ENCODE measurements around the gene SPATA2.
"Not testable (repeated sequence)": the region's sequence is repeated elsewhere in the genome, so short reads cannot be mapped to it uniquely, and the experiment has no call there.

Gene SPATA2

DNA sequence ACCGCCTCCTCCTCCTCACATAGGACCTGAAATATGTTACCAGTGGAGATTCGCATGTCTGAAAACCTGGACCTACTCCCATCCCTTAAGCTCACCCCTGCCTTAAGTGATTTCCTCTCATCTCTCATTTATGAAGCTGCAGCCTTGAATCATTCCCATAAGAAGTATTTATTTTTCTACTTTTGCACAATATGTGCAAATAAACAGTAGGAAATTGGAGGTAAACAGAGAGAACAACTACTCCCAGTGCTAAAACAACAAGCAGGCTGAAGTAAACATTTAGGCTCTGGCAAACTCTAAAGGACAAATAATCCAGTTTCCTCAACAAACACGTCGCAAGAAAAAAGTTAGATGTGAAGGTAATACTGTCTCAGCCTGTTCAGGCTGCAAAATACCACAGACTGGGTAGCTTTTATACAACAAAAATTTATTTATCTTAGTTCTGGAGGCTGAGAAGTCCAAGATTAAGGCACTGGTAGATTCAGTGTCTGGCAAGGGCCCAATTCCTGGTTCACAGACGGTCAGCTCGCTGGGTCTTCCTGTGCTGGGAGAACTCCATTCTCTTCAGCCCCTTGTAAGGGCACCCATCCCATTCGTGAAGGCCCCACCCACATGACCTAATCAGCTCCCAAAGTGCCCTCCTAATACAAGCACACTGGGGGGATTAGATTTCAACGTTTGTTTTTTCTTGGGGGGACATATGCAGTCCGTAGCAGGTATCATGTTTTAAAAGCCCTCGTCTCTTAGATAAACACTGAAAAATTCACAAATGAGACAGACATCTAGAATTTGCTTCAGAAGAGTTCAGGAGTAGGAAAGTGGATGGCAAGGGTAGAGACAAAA lies 15.6 kb downstream of the SPATA2 start:
- peak; percentile 24 for DNase-seq

DNA sequence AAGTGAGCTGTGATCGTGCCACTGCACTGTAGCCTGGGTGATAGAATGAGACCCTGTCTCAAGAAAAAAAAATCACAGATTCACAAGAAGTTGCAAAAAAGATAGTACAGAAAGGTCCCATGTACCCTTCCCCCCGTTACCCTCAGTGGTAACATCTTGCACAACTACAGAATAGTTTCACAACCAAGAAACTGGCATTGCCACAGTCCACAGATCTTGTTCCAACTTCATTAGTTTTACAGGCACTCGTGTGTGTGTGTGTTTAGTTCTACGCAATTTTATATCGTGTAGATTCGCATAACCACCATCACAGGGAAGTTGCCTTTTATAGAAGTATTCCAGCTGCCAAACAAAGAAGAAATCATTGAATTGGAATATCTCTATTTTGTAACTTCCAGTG lies 19.1 kb downstream of the SPATA2 start:
- DNase-seq, result no peak

DNA sequence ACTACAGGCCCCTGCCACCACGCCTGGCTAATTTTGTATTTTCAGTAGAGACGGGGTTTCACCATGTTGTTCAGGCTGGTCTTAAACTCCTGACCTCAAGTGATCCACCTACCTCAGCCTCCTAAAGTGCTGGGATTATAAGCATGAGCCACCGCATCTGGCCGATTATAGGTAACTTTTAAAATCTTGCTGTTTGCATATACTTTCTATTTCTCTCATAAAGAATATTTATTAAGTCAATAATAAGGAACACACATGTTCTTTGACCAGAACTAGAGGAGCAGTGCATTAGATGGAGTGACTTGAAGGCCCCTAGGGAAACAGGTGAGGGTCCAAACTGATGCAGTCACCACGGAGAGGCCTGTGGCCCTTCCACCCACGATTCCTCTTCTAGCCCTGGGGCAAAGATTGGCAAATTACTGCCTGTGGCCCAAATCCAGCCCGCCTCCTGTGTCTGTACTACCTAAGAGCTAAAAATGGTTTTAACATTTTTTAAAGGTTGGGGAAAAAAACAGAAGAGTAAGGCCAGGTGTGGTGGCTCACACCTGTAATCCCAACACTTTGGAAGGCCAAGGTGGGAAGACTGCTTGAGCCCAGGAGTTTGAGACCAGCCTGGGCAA lies 19.7 kb downstream of the SPATA2 start:
- DNase-seq, result not testable (repeated sequence)

DNA sequence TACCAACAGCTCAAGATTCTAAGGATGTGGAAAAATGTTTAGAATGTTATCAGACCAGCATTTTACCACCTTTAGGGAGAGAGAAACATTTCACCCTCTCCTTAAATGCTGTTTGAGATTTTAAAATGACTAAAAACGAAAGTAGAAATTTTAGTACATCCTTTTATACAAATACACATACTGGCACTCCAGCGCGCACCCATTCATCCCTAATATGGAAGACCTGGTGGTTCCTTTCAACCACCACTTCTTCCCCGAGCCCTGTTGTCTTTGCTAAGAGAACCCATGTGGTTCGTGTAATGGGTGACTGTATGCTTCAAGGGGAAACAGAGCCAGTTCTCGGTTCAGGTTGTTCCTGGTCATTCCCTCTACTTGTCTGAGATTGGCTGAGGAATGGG lies 21.3 kb downstream of the SPATA2 start:
- DNase-seq, result no peak

DNA sequence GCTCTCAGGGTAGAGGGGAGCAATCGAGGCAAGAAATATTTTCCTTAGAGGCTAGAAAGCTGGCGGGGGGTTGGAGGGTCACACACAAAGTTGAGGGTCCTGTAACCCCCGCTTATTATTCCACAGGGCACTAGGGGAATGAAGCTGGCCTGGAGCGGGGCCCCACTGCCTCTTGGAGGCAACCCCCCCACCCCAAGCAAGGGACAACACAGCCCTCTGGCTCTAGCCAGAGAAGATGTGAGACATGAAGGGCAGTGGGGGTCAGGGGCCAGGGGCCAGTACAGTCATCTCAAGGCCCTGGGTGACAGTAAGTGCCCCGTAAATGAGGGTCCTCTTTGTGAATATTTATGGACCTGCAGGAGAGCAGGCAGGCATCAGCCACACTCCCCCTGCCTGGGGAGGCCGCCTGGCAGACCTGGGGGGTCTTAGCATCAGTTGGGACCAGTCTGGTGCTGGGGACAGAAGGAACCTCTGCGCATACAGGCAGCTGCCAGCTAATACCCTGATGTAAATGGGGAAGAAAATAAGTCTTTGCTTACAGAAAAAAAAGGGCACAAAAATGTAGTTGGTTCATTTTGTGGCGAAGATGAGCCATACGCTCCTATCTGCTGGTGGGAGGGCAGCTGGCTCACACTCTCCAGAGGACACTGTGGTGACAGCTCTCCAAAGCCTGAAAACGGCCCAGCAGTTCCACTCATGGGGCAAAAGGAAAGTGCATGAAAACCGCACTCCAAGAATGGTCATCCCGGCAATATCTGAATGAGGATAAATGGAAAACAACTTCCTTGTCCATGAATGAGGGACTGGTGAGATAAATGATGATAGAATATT lies 21.9 kb downstream of the SPATA2 start:
- no peak for DNase-seq

DNA sequence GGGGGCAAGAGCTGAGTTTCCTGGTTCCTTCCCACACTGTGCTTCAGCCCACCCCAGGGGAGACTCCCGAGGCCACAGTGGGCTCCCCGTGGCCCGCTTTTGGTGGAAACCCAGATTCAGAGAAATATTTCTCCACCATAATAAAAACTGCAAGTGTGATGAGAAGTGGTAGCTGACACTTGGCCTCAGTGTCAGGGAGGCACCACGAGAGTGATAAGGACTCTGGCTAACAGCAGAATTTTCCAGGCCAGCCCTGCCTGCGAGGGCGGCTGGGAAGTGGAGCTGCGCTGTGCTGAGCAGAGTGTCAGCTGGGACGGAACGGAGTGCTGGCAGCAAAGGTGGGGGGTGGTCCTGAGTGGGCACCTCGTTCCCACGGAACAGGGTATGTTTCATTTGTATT lies 22.5 kb downstream of the SPATA2 start:
- DNase-seq, result no peak

DNA sequence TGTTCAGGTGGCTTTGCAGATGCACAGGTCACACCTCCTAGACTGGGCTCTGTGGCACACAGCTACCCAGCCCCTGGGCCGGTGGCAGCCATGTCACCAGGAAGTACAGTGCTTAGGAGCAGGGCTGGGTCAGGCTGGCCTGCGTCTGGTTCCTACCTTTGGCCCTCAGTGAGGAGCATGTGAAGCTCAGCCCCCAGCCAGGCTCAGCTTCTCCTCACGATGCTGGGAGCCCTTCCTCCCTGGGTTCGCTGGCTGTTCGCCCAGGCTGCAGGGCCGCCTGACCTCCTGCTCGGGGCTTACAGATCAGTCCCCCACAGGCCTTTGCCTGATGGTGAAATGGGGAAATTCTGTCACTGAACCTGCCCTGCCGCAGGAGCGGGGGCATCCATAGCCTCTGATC lies 23.1 kb downstream of the SPATA2 start:
- no peak for DNase-seq

DNA sequence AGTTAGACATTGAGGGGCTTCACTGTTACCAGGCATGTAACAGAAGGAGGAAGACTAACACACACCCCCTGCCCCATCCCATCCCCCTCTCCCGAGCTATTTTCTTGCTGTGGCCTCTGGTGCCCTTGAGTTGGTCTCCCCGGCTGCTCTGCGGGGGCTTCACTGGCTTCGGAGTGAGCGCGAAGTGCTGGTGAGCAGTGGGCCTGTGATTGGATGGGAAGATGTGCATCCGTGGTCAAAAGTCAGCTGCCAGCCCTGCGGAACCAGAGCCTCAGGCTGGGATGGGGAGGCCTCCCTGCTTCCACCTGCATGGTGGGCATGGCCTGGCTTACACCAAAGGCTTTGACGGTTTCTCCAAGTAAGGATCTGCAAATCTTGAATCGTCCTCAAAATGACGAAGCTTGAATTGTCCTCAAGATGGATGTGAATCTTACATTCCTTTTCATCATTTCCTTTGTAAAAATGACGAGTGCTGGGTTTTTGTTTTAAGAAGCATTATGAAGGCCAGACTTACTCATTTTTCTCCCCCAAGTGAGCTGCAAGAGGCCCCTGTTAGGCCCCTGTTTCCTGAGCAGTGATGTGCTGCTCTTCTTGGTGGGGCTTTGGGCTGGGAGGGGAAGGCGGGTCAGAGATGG lies 23.7 kb downstream of the SPATA2 start:
- DNase-seq, result no peak

DNA sequence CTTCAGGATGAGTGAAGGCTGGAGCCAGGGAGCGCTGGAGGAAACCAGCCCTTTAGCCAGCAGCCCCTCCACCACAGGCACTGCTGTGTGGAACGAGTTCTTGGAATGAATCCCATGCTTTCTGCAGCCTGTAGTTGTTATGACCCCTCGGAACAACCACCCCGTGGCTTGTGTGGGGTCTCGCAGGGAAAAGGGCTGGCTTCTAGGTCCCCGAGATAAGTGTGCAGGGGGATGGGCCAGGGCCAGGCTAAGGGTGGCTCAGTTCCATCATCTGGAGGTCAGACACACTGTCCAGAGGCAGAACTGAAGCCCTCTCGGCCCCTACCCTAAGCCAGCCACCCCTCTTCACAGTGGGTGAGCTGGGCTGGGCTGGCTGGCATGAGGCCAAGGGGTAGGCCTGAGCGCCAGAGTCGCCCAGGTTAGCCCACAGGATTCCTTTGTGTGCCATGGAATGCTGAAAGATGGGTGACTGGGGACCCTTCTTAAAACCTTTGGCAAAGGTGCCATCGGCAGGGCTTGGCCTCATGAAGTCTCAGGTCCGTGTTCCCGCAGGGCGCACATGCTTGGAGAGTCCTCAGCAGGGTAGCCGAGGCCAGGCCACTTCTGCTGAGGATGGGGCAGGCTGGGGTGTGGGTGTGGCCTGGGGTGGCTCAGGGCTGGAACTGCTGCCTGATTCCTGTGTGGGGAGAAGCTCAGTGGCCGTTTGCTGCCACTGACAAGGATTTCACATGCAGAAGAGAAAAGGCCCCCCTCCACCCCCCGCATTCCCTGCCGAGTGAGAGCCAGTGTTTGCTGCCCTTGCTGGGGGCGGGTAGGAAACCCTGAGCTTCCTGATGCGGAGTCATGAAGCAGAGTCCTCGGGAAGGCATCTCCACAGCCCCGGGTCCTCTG lies 24.6 kb downstream of the SPATA2 start:
- no peak for DNase-seq

DNA sequence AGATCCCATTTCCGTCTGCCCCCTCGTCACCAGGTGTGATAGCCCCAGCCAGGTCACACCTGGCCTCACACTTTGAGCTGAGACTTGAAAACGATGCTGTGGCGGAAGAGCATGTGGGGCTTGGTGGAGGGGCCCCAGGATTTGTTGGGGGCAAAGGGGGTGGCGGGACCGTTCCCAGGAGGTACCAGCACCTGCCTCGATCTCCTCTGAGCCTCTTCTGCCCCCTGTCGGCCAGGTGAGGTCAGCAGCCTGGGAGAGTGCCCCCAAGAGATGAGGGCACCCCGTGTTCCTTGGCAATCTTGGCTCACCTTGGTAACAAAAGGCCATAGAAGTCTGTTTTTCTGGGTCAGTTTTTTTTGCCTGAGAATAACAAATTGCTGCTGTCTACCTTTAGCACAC lies 25.4 kb downstream of the SPATA2 start:
- no peak for DNase-seq

DNA sequence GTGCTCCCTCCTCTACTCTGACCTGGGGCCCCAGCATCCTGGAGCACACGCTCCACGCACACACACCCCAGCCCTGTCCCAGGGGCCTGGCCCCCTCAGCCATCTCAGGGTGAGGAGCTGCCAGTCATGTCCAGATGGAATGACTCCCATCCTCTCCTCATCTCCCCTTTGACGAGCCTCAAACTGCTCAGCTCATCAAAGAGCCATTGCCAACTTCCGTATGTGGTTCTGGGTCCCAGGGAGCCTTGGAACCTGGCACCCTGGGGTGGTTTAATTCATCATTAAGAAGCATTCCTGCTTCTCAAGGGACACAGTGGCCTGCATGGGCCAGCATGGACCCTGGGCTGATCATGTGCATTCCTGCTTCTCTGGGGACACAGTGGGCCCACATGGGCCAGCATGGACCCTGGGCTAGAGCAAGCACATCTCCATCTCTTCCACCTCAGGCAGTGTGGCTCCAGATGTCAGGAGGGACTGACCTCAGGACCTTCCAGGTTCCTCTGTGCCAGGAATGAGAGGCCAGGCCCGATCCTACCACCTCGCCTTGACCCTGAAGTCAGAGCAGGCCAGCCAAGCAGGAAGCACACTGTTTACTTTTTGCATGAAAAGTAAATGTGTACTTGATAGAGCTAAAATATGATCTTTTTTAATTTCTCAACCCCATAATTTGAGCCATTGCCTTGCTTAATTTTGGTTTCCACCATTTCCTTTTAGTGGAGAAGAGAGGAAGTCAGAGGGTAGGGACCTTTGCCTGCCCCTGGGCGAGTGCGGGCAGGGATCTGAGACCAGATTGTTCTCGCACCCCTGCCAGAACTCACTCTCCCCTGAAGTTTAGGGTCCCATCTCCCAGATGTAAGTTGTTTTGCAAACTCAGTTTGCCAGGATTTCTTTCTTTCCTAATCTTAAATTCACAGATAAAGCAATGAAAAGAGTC lies 26.1 kb downstream of the SPATA2 start:
- no peak for DNase-seq

DNA sequence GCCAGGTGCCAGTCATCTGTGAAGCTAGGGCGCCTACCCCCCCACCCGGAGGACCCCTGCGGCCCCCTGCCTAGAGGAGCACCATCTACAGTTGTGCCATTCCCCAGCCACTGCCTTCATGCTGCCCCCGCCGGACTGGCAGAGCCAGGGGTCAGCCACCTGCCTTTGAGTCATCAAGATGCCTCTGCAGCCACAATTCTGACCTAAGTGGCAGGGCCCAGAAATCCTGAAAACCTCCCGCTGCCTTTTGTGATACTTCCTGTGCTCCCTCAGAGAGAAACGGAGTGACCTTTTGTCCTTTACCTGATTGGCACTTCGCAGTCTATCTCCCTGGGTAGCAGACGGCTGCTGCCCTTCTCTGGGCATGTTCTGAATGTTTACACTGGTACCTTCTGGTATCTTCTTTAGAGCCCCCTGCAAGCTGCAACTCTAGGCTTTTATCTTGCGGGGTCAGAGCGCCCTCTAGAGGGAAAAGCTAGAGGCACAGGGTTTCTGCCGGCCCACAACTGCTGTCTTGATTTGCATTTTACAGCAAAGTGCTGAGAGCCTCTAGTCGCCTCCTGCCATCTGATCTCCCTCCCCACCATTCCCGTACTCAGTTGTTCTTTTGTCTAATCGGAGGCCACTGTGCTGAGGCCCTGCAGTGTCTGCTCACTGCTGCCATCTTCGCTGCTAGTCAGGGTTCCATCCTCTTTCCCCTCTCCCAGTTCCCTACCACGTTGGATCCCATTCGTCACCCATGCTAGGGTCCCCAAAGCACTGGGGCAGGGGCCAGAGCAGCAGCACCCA lies 26.9 kb downstream of the SPATA2 start:
- DNase-seq, result peak; percentile 78

DNA sequence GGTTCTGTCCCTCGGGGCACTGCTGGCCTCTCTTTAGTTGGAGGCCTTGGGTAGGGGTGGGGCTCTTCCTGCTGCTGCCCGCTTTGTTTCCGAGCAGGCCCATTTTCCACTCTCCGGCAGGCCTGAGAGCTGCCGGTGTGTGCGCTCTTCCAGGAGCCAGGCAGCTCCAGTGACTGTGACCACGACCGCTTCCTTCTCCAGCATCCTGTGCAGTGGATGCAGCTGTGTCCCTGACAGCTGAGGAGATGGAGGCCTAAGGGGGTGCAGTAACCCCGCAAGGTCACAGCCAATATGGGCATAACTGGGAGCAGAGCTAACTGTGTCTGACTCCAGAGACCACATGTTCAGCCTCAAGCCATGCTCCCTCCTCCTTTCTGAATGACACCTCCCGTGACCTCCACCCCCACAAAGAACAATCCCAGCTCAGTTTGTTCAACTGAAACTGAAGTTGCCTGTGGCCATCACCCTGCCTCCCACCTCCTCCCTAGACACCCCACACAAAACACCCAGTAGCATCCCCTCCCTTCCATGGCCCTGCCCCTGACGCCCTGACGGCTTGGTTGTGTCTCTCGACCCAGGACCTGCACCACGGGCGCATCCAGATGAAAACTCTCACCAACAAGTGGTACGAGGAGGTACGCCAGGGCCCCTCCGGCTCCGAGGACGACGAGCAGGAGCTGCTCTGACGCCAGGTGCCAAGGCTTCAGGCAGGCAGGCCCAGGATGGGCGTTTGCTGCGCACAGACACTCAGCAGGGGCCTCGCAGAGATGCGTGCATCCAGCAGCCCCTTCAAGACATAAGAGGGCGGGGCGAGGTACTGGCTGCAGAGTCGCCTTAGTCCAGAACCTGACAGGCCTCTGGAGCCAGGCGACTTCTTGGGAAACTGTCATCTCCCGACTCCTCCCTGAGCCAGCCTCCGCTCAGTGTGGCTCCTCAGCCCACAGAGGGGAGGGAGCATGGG lies 27.8 kb downstream of the SPATA2 start:
- no peak for DNase-seq

DNA sequence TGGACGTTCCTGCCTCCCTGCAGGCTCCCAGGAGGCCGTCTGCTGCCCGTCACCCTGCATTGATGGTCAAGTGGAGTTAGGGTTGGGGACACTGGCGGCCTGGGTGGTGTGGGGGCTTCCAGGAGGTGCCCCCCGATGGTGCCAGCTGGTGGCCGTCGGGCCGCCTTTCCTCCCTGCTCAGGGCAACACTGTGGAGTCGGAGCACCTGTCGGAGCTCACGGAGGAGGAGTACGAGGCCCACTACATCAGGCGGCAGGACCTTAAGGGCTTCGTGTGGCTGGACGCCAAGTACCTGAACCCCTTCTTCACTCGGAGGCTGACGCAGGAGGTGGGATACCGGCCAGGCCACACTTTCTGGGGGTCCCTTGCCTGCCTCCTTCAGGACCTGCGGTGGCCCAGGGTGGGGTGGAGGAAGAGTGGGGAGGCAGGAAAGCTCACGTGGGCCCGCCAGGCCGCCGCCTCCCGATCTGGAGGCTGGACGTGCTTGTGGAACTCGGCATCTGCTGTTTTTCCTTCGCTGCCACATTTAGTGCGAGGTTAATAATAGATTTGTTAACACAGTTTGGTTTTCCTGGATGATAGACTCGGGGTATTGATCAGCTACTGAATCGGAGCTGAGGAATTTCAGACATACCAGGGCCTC lies 28.6 kb downstream of the SPATA2 start:
- DNase-seq, result no peak

DNA sequence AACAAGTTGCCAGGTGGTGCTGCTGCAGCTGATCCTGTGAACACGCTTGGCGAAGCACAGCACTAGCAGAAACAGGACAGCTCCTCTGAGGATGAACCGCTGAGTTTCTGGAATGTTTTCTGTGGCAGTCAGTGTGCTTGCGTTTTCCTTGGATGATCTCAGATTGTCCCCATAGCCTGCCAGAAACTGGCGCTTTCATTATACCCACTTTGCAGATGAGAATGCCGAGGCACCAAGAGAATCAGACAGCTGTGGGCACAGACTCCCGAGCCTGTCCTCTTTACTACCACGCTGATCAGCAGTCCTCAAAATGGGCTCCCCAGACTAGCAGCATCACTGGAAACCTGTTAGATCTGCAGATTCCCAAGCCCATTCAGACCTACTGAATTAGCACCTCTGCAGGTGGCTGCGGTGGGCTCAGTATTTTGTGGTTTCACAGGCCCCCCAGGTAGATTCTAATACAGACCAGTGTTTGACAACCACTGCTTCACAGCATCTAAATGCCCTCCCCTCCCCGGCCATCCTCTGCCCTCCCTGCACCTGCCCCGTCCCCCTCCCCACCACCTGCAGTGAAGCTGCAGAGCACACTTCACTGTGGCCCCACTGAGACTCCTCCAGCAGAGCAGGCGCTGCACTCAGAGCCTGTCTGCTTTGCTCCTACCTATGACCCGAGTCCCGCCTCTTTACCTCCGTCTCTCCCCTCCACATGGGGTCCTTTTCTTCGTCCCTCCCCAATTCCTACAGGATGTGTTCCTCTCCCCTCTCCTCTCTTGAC lies 29.6 kb downstream of the SPATA2 start:
- DNase-seq, result no peak

DNA sequence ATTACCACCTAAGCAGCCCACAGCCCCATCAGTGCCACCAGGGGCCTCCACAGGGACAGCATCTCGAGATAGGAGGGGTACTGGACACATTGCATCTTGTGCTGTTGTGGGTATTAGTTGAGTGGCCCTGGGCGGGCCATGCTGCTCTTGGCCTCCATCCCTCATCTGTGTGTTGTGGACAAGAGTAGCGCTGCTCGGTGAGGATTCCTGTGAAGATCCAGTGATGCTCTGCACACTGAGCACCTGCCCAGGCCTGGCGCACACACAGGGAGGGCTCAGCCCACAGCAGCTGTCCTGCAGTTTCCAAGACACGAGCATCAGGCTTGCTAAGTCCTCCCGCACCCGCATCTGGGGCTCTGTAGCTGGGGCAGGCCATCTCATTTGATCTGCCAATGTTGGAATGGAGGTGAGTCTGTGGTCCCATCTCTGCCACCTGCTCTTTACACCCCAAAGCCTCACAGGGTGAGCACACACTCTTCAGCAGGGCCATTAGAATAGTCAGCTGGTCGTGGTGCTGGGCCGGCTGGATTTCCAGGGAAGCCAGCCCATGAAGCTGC lies 32.0 kb downstream of the SPATA2 start:
- DNase-seq, result no peak

All from NCI-H82 (cell line).